Measurements from ENCODE around the gene PPP1R14C.

PPP1R14C gene

GRCh38 chr6:150138638-150139037 lies 4.2 kb upstream of the PPP1R14C start:
- no peak for DNase-seq (ENCODE audit: low read depth)

- DNase-seq (ENCODE audit: low read depth): no peak
Observed at GRCh38 chr6:150139533-150139932, 3.3 kb upstream of the PPP1R14C start.

- no peak for DNase-seq (ENCODE audit: low read depth)
Observed at GRCh38 chr6:150140236-150140969, 2.4 kb upstream of the PPP1R14C start.

- no peak for DNase-seq (ENCODE audit: low read depth)
Observed at GRCh38 chr6:150142097-150142669, 661 bp upstream of the PPP1R14C start.

- no peak for DNase-seq (ENCODE audit: low read depth)
Observed at GRCh38 chr6:150143516-150144293, 861 bp downstream of the PPP1R14C start.

- DNase-seq (ENCODE audit: low read depth): no peak
Observed at GRCh38 chr6:150144294-150144868, 1.5 kb downstream of the PPP1R14C start.

GRCh38 chr6:150145427-150145826 lies 2.6 kb downstream of the PPP1R14C start:
- DNase-seq (ENCODE audit: low read depth): no peak

GRCh38 chr6:150145830-150146229 lies 3.0 kb downstream of the PPP1R14C start:
- no peak for DNase-seq (ENCODE audit: low read depth)

- no peak for DNase-seq (ENCODE audit: low read depth)
Observed at GRCh38 chr6:150146436-150146835, 3.6 kb downstream of the PPP1R14C start.

- no peak for DNase-seq (ENCODE audit: low read depth)
Observed at GRCh38 chr6:150149146-150149545, 6.3 kb downstream of the PPP1R14C start.

- no peak for DNase-seq (ENCODE audit: low read depth)
Observed at GRCh38 chr6:150150458-150150820, 7.6 kb downstream of the PPP1R14C start.

- DNase-seq (ENCODE audit: low read depth): no peak
Observed at GRCh38 chr6:150150821-150151646, 8.2 kb downstream of the PPP1R14C start.

GRCh38 chr6:150152891-150153876 lies 10.3 kb downstream of the PPP1R14C start:
- DNase-seq (ENCODE audit: low read depth): no peak

- no peak for DNase-seq (ENCODE audit: low read depth)
Observed at GRCh38 chr6:150153905-150154492, 11.2 kb downstream of the PPP1R14C start.

GRCh38 chr6:150156460-150156859 lies 13.6 kb downstream of the PPP1R14C start:
- DNase-seq (ENCODE audit: low read depth): no peak

- DNase-seq (ENCODE audit: low read depth): no peak
Observed at GRCh38 chr6:150157081-150157480, 14.2 kb downstream of the PPP1R14C start.

- no peak for DNase-seq (ENCODE audit: low read depth)
Observed at GRCh38 chr6:150159757-150160156, 16.9 kb downstream of the PPP1R14C start.

GRCh38 chr6:150163970-150164369 lies 21.1 kb downstream of the PPP1R14C start:
- no peak for DNase-seq (ENCODE audit: low read depth)

- DNase-seq (ENCODE audit: low read depth): no peak
Observed at GRCh38 chr6:150165020-150165702, 22.3 kb downstream of the PPP1R14C start.

- no peak for DNase-seq (ENCODE audit: low read depth)
Observed at GRCh38 chr6:150167479-150167873, 24.6 kb downstream of the PPP1R14C start.
